Progenitor cell of endocrine pancreas (in vitro differentiated cells): Measurements from ENCODE around the gene NEGR1. TPM values are rescaled to one million over a fixed set of nuclear protein-coding genes. Genes with fewer than 3 reads are reported as not detected.

Experiments
- DNase-seq: peaks from one replicate; pipeline ENCODE4 v3.0.0; 2021; ENCODE audit warnings: low spot score; ENCODE audit not compliant: unreplicated experiment
- H3K27ac Mint-ChIP-seq: 2 replicates; pipeline ENCODE4 v1.8.0; 2021; ENCODE audit warnings: mild to moderate bottlenecking, moderate library complexity, mixed read lengths
- H3K27me3 Mint-ChIP-seq: 2 replicates; pipeline ENCODE4 v1.8.0; 2021; ENCODE audit warnings: mixed read lengths
- H3K36me3 Mint-ChIP-seq: 2 replicates; pipeline ENCODE4 v1.8.0; 2022; ENCODE audit warnings: mixed read lengths; ENCODE audit not compliant: insufficient read depth
- H3K4me1 Mint-ChIP-seq: 2 replicates; pipeline ENCODE4 v1.8.0; 2021; ENCODE audit warnings: low read depth, mixed read lengths
- H3K4me3 Mint-ChIP-seq: 2 replicates; pipeline ENCODE4 v1.8.0; 2021; ENCODE audit warnings: low read depth, mild to moderate bottlenecking, moderate library complexity, mixed read lengths
- H3K9me3 Mint-ChIP-seq: 2 replicates; pipeline ENCODE4 v1.8.0; 2021; ENCODE audit warnings: low read depth, mixed read lengths
- total RNA-seq: library from RNA; stranded (reverse); gene quantifications from 2 replicates; pipeline ENCODE4 v1.2.1, GENCODE V29; 2021
- TF ChIP-seq, protein P1 (sequence below): fragments of 200-600 bp; sonication (generic); IDR thresholded peaks from one replicate; pipeline ENCODE4 v1.5.0; 2021; ENCODE audit warnings: antibody characterized with exemption, mild to moderate bottlenecking; ENCODE audit not compliant: unreplicated experiment

NEGR1 gene
- total RNA-seq, 1 donor from 2014 or later, result 3.1 TPM

GRCh38 chr1:71711456-71711855, 570.9 kb downstream of the NEGR1 start:
- H3K4me1 Mint-ChIP-seq, result no peaks in the 10 kb centered on the region
- no peak for DNase-seq
- TF ChIP-seq, protein P1, sequence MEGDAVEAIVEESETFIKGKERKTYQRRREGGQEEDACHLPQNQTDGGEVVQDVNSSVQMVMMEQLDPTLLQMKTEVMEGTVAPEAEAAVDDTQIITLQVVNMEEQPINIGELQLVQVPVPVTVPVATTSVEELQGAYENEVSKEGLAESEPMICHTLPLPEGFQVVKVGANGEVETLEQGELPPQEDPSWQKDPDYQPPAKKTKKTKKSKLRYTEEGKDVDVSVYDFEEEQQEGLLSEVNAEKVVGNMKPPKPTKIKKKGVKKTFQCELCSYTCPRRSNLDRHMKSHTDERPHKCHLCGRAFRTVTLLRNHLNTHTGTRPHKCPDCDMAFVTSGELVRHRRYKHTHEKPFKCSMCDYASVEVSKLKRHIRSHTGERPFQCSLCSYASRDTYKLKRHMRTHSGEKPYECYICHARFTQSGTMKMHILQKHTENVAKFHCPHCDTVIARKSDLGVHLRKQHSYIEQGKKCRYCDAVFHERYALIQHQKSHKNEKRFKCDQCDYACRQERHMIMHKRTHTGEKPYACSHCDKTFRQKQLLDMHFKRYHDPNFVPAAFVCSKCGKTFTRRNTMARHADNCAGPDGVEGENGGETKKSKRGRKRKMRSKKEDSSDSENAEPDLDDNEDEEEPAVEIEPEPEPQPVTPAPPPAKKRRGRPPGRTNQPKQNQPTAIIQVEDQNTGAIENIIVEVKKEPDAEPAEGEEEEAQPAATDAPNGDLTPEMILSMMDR, result no peak
- no peaks in the 10 kb centered on the region for H3K9me3 Mint-ChIP-seq
- H3K4me3 Mint-ChIP-seq, result no peak overlapping the region
- H3K27ac Mint-ChIP-seq, result no peak overlapping the region
- H3K27me3 Mint-ChIP-seq, result no peaks in the 10 kb centered on the region
- H3K36me3 Mint-ChIP-seq, result no peaks in the 10 kb centered on the region

- H3K36me3 Mint-ChIP-seq, result no peaks in the 10 kb centered on the region
- peaks cover 15% of the 10 kb centered on the region for H3K9me3 Mint-ChIP-seq
- H3K4me1 Mint-ChIP-seq, result no peaks in the 10 kb centered on the region
- H3K27ac Mint-ChIP-seq, result no peak overlapping the region
- TF ChIP-seq, protein P1, result no peak
- no peak overlapping the region for H3K4me3 Mint-ChIP-seq
- no peak for DNase-seq
- no peaks in the 10 kb centered on the region for H3K27me3 Mint-ChIP-seq
These were observed 576.2 kb downstream of the NEGR1 start for GRCh38 chr1:71706029-71706671.

DNA sequence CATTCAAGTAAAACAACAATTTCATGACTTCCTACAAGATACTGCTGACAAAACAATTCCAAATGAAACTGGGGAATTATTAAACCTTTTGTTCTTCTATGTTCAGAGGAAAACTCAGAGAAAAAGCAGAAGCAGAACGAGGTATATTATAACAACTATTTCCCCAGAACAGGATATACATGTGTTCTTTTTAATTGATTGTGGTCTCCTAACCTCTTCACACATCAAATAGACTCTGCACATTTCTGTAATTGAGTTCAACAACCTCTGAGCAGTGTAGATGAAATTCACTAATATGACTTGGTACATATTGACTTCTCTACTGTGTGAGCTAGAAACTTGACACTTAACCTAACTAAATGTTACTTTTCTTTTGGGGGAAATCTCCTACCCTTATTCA, 584.2 kb downstream of the NEGR1 start:
- TF ChIP-seq, protein P1, result no peak
- Mint-ChIP-seq H3K36me3 (no peaks in the 10 kb centered on the region), H3K4me1 (peaks cover 2% of the 10 kb centered on the region), H3K9me3 (peaks cover 5% of the 10 kb centered on the region), H3K4me3 (no peak overlapping the region), H3K27ac (no peak overlapping the region), H3K27me3 (no peaks in the 10 kb centered on the region)
- no peak for DNase-seq

GRCh38 chr1:71695821-71696220, 586.5 kb downstream of the NEGR1 start:
- H3K9me3 Mint-ChIP-seq, result no peaks in the 10 kb centered on the region
- H3K4me3 Mint-ChIP-seq, result no peak overlapping the region
- H3K27me3 Mint-ChIP-seq, result no peaks in the 10 kb centered on the region
- peaks cover 2% of the 10 kb centered on the region for H3K4me1 Mint-ChIP-seq
- no peaks in the 10 kb centered on the region for H3K36me3 Mint-ChIP-seq
- no peak overlapping the region for H3K27ac Mint-ChIP-seq
- TF ChIP-seq, protein P1, result no peak
- DNase-seq, result no peak

- Mint-ChIP-seq H3K4me1 (peaks cover 2% of the 10 kb centered on the region), H3K27ac (no peak overlapping the region), H3K27me3 (no peaks in the 10 kb centered on the region), H3K9me3 (no peaks in the 10 kb centered on the region), H3K36me3 (no peaks in the 10 kb centered on the region), H3K4me3 (no peak overlapping the region)
- no peak for DNase-seq
- TF ChIP-seq, protein P1, result no peak
These were observed 587.3 kb downstream of the NEGR1 start for GRCh38 chr1:71695084-71695483.
